HG02588 (cell line): ENCODE results near the gene KANSL2.
A peak's percentile ranks its signal among the peaks of the same experiment; 100 is the strongest.
"Not testable (repeated sequence)": the region's sequence is repeated elsewhere in the genome, so short reads cannot be mapped to it uniquely, and the experiment has no call there.

Source experiments
- ATAC-seq: cut with Tn5 transposase; IDR thresholded peaks from one replicate; pipeline ENCODE4 v1.9.1; 2021; ENCODE audit warnings: mild to moderate bottlenecking, moderate library complexity; ENCODE audit not compliant: unreplicated experiment

The KANSL2 gene

DNA sequence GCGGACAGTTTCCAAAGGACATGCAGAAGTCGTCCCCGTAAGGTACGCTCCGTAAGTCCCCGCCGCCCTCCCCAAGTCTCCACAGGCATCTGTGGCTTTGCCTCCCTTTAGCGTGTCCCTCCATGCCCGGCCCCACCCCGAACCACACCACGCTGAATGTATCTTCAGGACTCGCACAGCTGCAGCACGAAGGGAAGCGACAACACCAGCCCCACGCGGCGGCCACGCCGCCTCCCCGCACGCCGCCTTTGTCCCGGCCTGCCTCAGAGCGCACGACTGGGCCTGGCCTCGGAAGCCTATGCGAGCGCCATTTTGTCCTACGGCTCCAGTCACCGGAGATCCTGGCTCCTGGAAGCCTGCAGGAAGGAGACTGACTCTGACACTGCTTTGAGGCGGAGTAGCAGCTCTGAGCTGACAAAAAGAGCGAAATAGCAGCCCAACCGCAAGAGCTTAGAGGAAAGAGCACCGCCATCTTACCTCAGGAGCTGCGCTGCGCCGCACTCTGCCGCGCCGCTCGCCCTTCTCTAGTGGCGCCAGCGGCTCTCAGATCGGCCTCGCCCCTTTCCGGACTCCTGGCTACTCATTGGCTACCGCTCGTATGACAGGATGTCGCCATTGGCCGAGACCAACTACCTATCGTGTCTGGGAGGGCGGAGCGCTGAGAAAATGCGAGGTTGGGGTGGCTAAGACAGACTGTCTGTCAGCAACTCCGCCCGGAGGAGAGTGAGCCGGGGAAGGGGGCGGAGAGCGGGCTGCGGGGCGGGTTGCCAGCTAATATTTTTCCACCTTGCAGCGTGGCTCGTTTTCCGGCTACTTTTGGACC, at the start of gene KANSL2:
TSS of gene KANSL2 (minus strand) at position 529 of the 823 bp plus-strand sequence. CDS start 606 bp downstream, outside the sequence.
- peak; percentile 99 for ATAC-seq

- ATAC-seq, result no peak
Measured at GRCh38 chr12:48728807-48729206, 46.8 kb upstream of the KANSL2 start.

DNA sequence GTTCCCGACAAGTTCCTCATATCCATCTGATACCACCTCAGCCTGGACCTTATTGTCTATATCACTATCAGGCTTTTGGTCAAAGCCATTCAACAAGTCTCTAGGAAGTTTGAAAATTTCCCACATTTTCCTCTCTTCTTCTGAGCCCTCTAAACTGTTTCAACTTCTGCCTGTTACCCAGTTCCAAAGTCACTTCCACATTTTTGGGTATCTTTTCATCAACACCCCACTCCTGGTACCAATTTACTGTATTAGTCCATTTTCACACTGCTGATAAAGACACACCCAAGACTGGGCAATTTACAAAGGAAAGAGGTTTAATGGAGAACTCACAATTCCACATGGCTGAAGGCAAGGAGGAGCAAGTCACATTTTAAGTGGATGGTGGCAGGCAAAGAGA, 38.7 kb upstream of the KANSL2 start:
- not testable (repeated sequence) for ATAC-seq

DNA sequence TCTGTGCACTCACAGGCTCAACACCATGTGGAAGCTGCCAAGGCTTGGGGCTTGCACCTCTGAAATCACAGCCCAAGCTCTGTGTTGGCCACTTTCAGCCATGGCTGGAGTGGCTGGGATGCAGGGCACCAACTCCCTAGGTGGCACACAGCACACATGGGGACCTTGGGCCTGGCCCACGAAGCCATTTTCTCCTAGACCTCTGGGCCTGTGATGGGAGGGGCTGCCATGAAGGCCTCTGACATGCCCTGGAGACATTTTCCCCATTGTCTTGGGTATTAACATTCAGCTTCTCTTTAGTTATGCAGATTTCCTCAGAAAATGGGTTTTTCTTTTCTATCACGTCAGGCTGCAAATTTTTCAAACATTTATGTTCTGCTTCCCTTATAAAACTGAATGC, 38.1 kb upstream of the KANSL2 start:
- not testable (repeated sequence) for ATAC-seq

GRCh38 chr12:48719002-48719401, 37.0 kb upstream of the KANSL2 start:
- ATAC-seq, result not testable (repeated sequence)

DNA sequence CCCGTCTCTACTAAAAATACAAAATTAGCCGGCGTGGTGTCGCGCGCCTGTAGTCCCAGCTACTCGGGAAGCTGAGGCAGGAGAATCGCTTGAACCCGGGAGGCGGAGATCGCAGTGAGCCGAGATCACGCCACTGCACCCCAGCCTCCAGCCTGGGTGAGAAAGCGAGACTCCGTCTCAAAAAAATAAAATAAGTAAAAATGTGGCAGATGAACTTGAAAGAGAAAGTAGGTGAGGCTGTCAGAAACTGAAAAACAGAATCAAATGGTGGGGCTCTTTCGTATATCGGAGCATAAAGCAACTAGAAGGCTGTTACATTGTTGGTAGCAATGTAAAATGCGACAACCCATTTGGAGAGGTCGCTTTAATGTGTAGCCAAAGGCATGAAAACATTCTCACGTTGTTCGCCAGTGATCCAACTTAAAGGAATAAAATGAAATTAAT, 35.2 kb upstream of the KANSL2 start:
- ATAC-seq, result no peak

- ATAC-seq, result peak; percentile 96
Measured at GRCh38 chr12:48716493-48717251, 34.6 kb upstream of the KANSL2 start, which contains the start of gene CCNT1. Gene CCNT1 (minus strand): TSS chr12:48716707. CDS start chr12:48716675, 32 bp downstream.

GRCh38 chr12:48716168-48716492, 34.1 kb upstream of the KANSL2 start:
- ATAC-seq, result peak; percentile 15

- no peak for ATAC-seq
Measured at GRCh38 chr12:48712209-48712608, 30.2 kb upstream of the KANSL2 start.

- ATAC-seq, result not testable (repeated sequence)
Measured at GRCh38 chr12:48698822-48699221, 16.8 kb upstream of the KANSL2 start.

DNA sequence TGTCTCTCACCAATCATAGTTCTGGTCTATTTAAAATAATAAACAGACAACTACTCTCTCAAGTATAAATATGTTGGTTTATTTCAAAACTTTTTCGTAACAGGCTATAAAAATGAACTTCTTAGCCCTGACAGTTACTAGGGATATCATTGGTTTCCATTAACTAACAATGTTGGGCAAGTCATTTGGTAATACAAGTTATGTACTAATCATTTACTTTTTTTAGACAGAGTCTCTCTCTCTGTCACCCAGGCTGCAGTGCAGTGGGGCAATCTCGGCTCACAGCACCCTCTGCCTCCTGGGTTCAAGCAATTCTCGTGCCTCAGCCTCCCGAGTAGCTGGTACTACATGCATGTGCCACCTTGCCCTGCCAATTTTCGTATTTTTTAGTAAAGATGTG, 14.6 kb upstream of the KANSL2 start:
- ATAC-seq, result no peak

DNA sequence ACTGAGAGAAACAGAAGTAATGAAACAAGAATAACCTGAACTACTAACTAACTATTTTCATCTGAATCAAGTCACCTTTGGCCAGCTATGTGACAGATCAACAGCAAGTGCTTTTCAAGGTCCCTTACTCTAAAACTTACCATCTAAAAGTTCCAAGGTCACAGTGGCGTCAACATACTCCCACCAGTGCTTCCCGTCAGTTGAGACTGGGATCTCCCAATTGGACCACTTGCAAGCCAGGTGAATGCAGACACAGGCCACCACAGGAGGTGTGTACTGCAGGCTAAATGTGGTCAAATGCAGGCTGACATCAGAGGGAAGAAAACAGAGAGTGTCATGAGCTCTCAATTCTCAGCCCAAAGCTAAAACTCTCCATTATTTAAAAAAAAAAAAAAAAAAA, 13.8 kb upstream of the KANSL2 start:
- no peak for ATAC-seq

DNA sequence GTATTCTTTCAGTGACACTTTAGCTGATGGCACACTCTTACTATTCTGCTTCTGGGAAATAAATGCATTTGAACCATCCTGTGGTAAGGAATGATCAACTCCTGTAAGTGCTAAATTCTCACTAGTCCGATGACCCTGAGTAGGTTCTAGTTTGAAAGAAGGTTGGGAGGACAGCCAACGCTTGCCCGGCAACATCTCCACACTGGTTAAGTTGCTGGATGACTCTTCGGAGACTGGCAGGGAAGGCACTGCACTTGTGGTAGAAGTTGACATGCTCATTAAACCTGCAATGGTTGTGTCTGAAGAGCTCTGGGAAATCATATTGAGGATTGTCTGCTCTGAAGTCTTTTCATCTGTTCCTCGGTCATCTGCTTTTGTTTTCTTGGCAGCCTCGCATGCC, 12.0 kb upstream of the KANSL2 start:
- no peak for ATAC-seq

DNA sequence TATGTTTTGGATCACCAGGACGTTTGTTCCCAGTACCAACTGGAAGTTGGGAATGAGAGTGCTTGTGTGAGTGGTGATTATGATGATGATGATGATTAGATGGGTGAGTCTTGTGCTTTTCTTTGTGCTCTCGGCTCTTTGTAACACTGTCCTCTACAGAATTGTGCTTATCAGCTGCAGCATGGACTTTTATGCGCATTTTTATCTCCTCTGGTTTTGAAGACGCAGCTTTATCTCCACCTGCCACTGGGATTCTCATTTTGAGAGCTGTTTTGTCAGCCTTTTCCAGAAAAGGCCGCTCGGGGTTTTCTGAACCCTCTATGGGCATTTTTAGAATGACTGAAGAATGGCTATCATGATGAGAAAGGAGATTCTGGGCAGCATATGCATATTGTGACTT, 11.5 kb upstream of the KANSL2 start:
- ATAC-seq, result no peak

GRCh38 chr12:48691826-48692487, 9.9 kb upstream of the KANSL2 start:
- ATAC-seq, result no peak

DNA sequence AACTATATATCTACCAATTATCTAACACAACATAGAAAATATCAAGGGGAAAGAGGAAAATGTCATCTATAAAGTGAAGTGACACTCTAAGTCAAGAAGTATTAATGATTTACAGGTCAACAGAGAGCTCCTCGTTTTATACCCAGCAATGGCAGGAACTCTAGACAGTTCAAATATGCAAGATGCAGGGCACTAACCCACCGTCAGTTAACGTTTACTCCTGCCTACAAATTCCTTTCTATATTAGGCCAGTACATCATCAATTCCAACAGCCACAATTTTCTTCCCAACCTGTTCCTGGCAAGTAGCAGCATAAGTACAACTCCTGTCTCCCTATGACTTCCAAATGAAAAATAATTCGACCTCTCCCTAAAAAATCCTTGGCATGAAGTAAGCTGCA, 9.0 kb upstream of the KANSL2 start:
- no peak for ATAC-seq

DNA sequence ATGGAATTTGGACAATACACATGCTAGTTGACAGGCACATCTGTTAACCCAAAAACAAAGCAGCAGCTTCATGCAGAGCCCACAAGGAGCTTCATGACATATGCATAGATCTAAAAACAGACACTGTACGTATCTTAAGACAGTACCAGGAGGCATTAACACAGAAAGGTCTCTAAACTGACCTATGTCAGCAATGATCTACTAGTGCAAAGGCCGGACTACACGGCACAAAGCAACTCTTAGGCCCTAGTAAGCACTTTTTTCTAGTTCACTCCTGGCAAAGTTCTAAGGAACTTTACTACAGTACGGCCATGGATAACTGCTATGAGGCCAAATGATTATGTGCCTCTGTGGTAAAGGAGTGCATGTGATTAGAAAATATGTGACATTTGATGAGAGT, 8.4 kb upstream of the KANSL2 start:
- ATAC-seq, result no peak

- ATAC-seq, result no peak
Measured at GRCh38 chr12:48688836-48689235, 6.8 kb upstream of the KANSL2 start.

DNA sequence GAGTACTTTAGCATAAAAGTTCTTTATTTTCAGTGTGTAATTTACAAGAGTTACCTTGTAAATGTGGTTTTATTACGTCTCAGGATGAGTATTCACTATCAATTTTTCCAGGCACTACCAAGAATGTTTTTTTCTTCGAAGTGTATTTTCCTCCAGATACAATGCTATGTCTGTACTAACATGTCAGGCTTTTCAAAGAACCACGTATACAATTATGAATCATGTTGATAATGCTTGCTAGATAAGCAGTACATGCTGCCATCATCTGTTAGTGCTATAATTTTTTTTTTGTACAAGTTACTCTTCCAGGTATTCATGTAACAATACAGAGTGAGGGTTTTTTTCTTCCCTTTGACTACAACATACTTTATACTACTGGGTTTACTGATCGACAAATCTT, 5.6 kb upstream of the KANSL2 start:
- ATAC-seq, result no peak

- ATAC-seq, result no peak
Measured at GRCh38 chr12:48686615-48687334, 4.7 kb upstream of the KANSL2 start.

DNA sequence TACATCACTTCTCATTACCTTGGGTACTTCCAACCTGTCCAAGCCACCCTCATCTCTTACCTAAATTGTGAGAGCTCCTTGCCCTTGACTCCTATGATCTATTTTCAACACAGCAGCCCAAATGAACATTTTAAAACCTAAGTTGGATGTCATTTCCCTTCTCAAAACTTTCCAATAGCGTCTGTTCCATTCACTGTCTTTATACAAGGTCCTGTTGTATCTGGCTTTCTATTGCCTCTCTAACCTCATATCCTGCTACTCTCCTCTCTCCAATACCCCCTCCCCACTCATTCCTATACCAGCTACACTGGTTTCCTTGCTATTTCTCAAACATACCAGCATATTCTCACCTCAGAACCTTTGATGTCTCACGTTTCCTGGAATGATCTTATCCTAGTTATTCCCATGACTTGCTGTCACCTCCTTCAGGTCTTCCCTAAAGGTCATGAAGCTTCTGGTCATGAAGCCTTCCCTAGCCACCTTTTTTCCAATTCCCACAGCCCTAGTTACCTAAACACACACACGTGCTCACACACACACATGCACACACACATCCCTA, 4.1 kb upstream of the KANSL2 start:
- no peak for ATAC-seq
